Lower leg skin (tissue), 3 donors: ENCODE results near the gene AJAP1.

Source experiments
- POLR2A ChIP-seq, 2 donors: fragments of 450-650 bp; IDR thresholded peaks; one replicate each; pipeline ENCODE4 v1.6.1; 2016 to 2017; ENCODE audit warnings: antibody characterized with exemption in 2 of 2, mild to moderate bottlenecking in 1 of 2, moderate library complexity in 1 of 2
- TF ChIP-seq, protein P1 (sequence below), 3 donors: fragments of 450-650 bp; IDR thresholded peaks; one replicate each; pipeline ENCODE4 v1.5.1; 2016; ENCODE audit warnings: antibody characterized with exemption in 3 of 3, mild to moderate bottlenecking in 3 of 3, moderate library complexity in 2 of 3

DNA sequence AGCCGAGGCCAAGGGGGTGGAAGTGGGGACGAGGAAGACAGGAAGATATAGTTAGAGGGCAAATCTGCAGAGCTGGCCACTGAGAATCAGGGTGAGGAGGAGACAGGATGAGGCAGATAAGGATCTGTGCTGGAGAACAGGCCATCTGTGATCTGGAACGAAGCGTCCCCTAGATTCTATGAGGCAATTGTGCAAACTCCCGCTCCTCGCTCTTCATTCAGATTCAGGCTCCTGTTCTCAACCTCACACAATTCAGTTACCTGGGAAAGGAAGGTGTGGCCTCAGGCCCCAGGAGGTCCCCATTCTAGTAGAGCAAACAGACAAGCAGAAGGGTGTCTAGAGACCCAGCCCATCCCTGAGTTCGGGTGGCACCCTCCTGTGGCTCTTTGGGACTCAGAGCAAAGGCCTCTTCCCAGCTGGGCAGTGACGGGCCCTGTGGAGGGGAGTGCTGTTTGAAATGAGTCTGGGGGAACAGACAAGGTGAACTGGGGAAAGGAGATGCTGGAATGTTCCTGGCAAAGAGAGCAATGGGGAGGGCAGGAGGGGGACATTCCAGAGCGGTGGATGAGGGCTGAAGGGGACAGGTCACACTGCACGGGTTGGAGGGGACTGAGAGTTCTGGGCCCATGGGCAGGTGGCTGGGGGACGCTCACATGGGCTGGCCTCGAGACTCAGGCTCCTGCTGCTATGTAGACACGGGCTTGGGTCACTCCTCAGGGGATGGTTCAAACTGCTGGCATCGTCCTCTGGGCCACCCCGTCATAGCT, 39.9 kb upstream of the AJAP1 start:
- TF ChIP-seq, protein P1, sequence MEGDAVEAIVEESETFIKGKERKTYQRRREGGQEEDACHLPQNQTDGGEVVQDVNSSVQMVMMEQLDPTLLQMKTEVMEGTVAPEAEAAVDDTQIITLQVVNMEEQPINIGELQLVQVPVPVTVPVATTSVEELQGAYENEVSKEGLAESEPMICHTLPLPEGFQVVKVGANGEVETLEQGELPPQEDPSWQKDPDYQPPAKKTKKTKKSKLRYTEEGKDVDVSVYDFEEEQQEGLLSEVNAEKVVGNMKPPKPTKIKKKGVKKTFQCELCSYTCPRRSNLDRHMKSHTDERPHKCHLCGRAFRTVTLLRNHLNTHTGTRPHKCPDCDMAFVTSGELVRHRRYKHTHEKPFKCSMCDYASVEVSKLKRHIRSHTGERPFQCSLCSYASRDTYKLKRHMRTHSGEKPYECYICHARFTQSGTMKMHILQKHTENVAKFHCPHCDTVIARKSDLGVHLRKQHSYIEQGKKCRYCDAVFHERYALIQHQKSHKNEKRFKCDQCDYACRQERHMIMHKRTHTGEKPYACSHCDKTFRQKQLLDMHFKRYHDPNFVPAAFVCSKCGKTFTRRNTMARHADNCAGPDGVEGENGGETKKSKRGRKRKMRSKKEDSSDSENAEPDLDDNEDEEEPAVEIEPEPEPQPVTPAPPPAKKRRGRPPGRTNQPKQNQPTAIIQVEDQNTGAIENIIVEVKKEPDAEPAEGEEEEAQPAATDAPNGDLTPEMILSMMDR (IDR thresholded peaks at IDR 0.05), result no peak
- no peak for TF ChIP-seq POLR2A (IDR thresholded peaks at IDR 0.05)
